ENCODE measurements around the gene ACTN2.

Gene ACTN2

DNA sequence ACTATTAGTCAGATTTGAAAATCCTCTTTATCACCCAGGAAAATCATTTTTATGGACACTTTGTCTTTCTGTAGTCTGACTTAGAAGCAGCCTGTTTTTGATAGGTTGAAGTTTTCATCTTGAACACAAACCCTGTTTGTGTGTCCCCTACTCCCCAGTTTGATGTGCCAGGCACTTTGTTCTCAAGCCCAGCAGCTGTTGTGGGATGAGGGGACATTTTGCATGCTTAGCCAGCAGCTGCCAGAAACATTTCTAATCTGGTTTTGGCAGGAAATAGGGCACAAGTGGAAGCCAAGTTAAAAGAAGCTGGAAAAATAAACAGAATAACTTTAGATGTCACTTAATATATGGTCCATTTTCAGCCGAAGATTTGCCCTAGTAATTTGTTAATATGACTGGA is 29.9 kb downstream of the ACTN2 start:
- TF ChIP-seq CTCF (IDR thresholded peaks at IDR 0.05; ENCODE audit: low read depth, low read length, poor library complexity, severe bottlenecking), result no peak
- no peak for TF ChIP-seq EZH2phosphoT487 (IDR thresholded peaks at IDR 0.05; ENCODE audit: borderline replicate concordance, low read length)
- H4K20me1 ChIP-seq (ENCODE audit: control insufficient read depth, insufficient read depth, low read depth, low read length), result no peaks in the 10 kb centered on the region
- no peaks in the 10 kb centered on the region for H3F3A ChIP-seq (ENCODE audit: control insufficient read depth, insufficient read depth)

GRCh38 chr1:236717811-236718210 is 31.5 kb downstream of the ACTN2 start:
- Histone ChIP-seq H3F3A (ENCODE audit: control insufficient read depth, insufficient read depth) (no peaks in the 10 kb centered on the region), H3K9me2 (replicated peaks; ENCODE audit: control insufficient read depth, low read length) (no peaks in the 10 kb centered on the region), H3K36me3 (ENCODE audit: control insufficient read depth, low read length) (no peaks in the 10 kb centered on the region), H3K79me2 (ENCODE audit: control insufficient read depth, low read length) (no peaks in the 10 kb centered on the region), H3K27ac (ENCODE audit: low read depth, low read length) (no peak overlapping the region), H3K4me3 (ENCODE audit: low read length) (no peak overlapping the region), H3K4me2 (ENCODE audit: low read length) (no peak overlapping the region), H3K27me3 (ENCODE audit: control insufficient read depth, low read length) (no peaks in the 10 kb centered on the region), H3K4me1 (ENCODE audit: control insufficient read depth, low read length) (no peaks in the 10 kb centered on the region), H4K20me1 (ENCODE audit: control insufficient read depth, insufficient read depth, low read depth, low read length) (no peaks in the 10 kb centered on the region), H3K9me3 (ENCODE audit: control insufficient read depth, insufficient read depth, low read length) (no peaks in the 10 kb centered on the region)
- TF ChIP-seq CTCF (IDR thresholded peaks at IDR 0.05; ENCODE audit: low read depth, low read length, poor library complexity, severe bottlenecking) (no peak), EZH2phosphoT487 (IDR thresholded peaks at IDR 0.05; ENCODE audit: borderline replicate concordance, low read length) (no peak)

More for the DNA sequence above, 29.9 kb downstream of the ACTN2 start:
- no peak overlapping the region for H3K4me2 ChIP-seq (ENCODE audit: low read length)
- H3K9me3 ChIP-seq (ENCODE audit: control insufficient read depth, insufficient read depth, low read length), result no peaks in the 10 kb centered on the region
- H3K27me3 ChIP-seq (ENCODE audit: control insufficient read depth, low read length), result no peaks in the 10 kb centered on the region
- no peaks in the 10 kb centered on the region for H3K4me1 ChIP-seq (ENCODE audit: control insufficient read depth, low read length)
- H3K79me2 ChIP-seq (ENCODE audit: control insufficient read depth, low read length), result no peaks in the 10 kb centered on the region
- no peaks in the 10 kb centered on the region for H3K9me2 ChIP-seq (replicated peaks; ENCODE audit: control insufficient read depth, low read length)
- H3K36me3 ChIP-seq (ENCODE audit: control insufficient read depth, low read length), result no peaks in the 10 kb centered on the region
- H3K27ac ChIP-seq (ENCODE audit: low read depth, low read length), result no peak overlapping the region
- H3K4me3 ChIP-seq (ENCODE audit: low read length), result no peak overlapping the region

DNA sequence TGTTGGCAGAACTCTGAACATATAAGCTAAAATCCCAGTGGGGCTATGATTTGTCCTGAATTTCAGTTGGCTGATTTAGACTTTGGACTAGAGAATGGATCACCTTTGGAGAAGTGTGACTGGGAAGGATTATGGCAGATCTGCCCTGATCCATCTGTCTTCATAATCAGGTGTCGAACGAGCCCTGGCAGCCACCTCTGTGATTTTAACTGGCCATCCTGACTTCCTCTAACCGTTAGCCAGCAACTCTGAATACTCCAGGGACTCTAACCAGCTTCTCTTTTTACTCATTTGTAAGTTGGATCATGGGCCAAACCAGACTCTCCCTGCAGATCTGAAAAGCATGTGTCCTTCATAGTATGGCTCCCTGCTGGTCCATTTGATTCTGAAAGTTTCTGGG is 32.0 kb downstream of the ACTN2 start:
- Histone ChIP-seq H3K27me3 (ENCODE audit: control insufficient read depth, low read length) (no peaks in the 10 kb centered on the region), H3F3A (ENCODE audit: control insufficient read depth, insufficient read depth) (no peaks in the 10 kb centered on the region), H3K79me2 (ENCODE audit: control insufficient read depth, low read length) (no peaks in the 10 kb centered on the region), H3K4me2 (ENCODE audit: low read length) (no peak overlapping the region), H3K9me3 (ENCODE audit: control insufficient read depth, insufficient read depth, low read length) (no peaks in the 10 kb centered on the region), H3K4me3 (ENCODE audit: low read length) (no peak overlapping the region), H3K27ac (ENCODE audit: low read depth, low read length) (no peak overlapping the region), H3K4me1 (ENCODE audit: control insufficient read depth, low read length) (no peaks in the 10 kb centered on the region), H3K9me2 (replicated peaks; ENCODE audit: control insufficient read depth, low read length) (no peaks in the 10 kb centered on the region), H4K20me1 (ENCODE audit: control insufficient read depth, insufficient read depth, low read depth, low read length) (no peaks in the 10 kb centered on the region), H3K36me3 (ENCODE audit: control insufficient read depth, low read length) (no peaks in the 10 kb centered on the region)
- TF ChIP-seq CTCF (IDR thresholded peaks at IDR 0.05; ENCODE audit: low read depth, low read length, poor library complexity, severe bottlenecking) (no peak), EZH2phosphoT487 (IDR thresholded peaks at IDR 0.05; ENCODE audit: borderline replicate concordance, low read length) (no peak)

GRCh38 chr1:236720206-236720605 is 33.9 kb downstream of the ACTN2 start:
- TF ChIP-seq EZH2phosphoT487 (IDR thresholded peaks at IDR 0.05; ENCODE audit: borderline replicate concordance, low read length) (no peak), CTCF (IDR thresholded peaks at IDR 0.05; ENCODE audit: low read depth, low read length, poor library complexity, severe bottlenecking) (no peak)
- no peak overlapping the region for H3K4me3 ChIP-seq (ENCODE audit: low read length)
- H3K27me3 ChIP-seq (ENCODE audit: control insufficient read depth, low read length), result no peaks in the 10 kb centered on the region
- H3K9me2 ChIP-seq (replicated peaks; ENCODE audit: control insufficient read depth, low read length), result no peaks in the 10 kb centered on the region
- H3K9me3 ChIP-seq (ENCODE audit: control insufficient read depth, insufficient read depth, low read length), result no peaks in the 10 kb centered on the region
- H3K4me1 ChIP-seq (ENCODE audit: control insufficient read depth, low read length), result no peaks in the 10 kb centered on the region
- no peaks in the 10 kb centered on the region for H3K79me2 ChIP-seq (ENCODE audit: control insufficient read depth, low read length)
- H3K36me3 ChIP-seq (ENCODE audit: control insufficient read depth, low read length), result no peaks in the 10 kb centered on the region
- no peaks in the 10 kb centered on the region for H3F3A ChIP-seq (ENCODE audit: control insufficient read depth, insufficient read depth)
- no peak overlapping the region for H3K4me2 ChIP-seq (ENCODE audit: low read length)
- H3K27ac ChIP-seq (ENCODE audit: low read depth, low read length), result no peak overlapping the region
- no peaks in the 10 kb centered on the region for H4K20me1 ChIP-seq (ENCODE audit: control insufficient read depth, insufficient read depth, low read depth, low read length)
